UCSD-AML1 (cell line): ENCODE data around the gene DRICH1.
"Not testable (repeated sequence)": the region's sequence is repeated elsewhere in the genome, so short reads cannot be mapped to it uniquely, and the experiment has no call there.

Source experiments
- DNase-seq: peaks from one replicate; lab custom pipeline; 2025; ENCODE audit not compliant: unreplicated experiment; lab: John Stamatoyannopoulos, UW

DRICH1 gene

GRCh38 chr22:23651676-23652075 lies 19.6 kb upstream of the DRICH1 start:
- DNase-seq: no peak

GRCh38 chr22:23649071-23649501 lies 17.0 kb upstream of the DRICH1 start:
- DNase-seq: no peak

- not testable (repeated sequence) for DNase-seq
These were observed 14.4 kb upstream of the DRICH1 start for GRCh38 chr22:23646526-23646925.

GRCh38 chr22:23640206-23640605 lies 8.1 kb upstream of the DRICH1 start:
- not testable (repeated sequence) for DNase-seq

- DNase-seq: no peak
These were observed 7.5 kb upstream of the DRICH1 start for GRCh38 chr22:23639661-23640060.

GRCh38 chr22:23638611-23639010 lies 6.5 kb upstream of the DRICH1 start:
- no peak for DNase-seq

- not testable (repeated sequence) for DNase-seq
These were observed 3.2 kb upstream of the DRICH1 start for GRCh38 chr22:23635291-23635690.

GRCh38 chr22:23628056-23628743 lies 3.9 kb downstream of the DRICH1 start:
- not testable (repeated sequence) for DNase-seq

- peak; percentile 69 for DNase-seq
These were observed 4.6 kb downstream of the DRICH1 start for GRCh38 chr22:23627401-23628055.

- DNase-seq: no peak
These were observed 5.7 kb downstream of the DRICH1 start for GRCh38 chr22:23626286-23626975.

GRCh38 chr22:23622634-23623033 lies 9.5 kb downstream of the DRICH1 start:
- no peak for DNase-seq

- DNase-seq: not testable (repeated sequence)
These were observed 10.2 kb downstream of the DRICH1 start for GRCh38 chr22:23621916-23622315.

- DNase-seq: no peak
These were observed 10.9 kb downstream of the DRICH1 start for GRCh38 chr22:23621082-23621780.

- no peak for DNase-seq
These were observed 18.7 kb downstream of the DRICH1 start for GRCh38 chr22:23613193-23613972.

- peak; percentile 32 for DNase-seq
These were observed 21.9 kb downstream of the DRICH1 start for GRCh38 chr22:23609983-23610781.

- DNase-seq: peak; percentile 28
These were observed 23.5 kb downstream of the DRICH1 start for GRCh38 chr22:23608583-23608982.

- no peak for DNase-seq
These were observed 25.7 kb downstream of the DRICH1 start for GRCh38 chr22:23606204-23607131.

- no peak for DNase-seq
These were observed 27.0 kb downstream of the DRICH1 start for GRCh38 chr22:23604939-23605712.
